Adrenal gland (tissue), 12 donors: ENCODE results near the gene NKTR. TPM values are rescaled to one million over a fixed set of nuclear protein-coding genes. Genes with fewer than 3 reads are reported as not detected.

Experiments
- DNase-seq, 7 donors: peaks; one replicate each; pipeline ENCODE4 v3.0.0-alpha.2; 2019 to 2020
- H3K27ac ChIP-seq, 5 donors: fragments of 200-600 bp; sonication (generic) in 4 of 5; 1 replicate in 3 of 5; 2 replicates in 2 of 5; pipeline versions ENCODE4 v1.5.1 to v1.8.0; 2016 to 2020; ENCODE audit warnings: mild to moderate bottlenecking in 1 of 5
- H3K27me3 ChIP-seq: fragments of 200-600 bp; 2 replicates; pipeline ENCODE4 v1.8.0; 2021
- H3K36me3 ChIP-seq, 2 donors: fragments of 200-600 bp; replicated peaks in 1 of 2; 1 replicate in 1 of 2; 2 replicates in 1 of 2; pipeline versions ENCODE4 v1.5.1 to v1.8.0; 2018 to 2022
- H3K4me1 ChIP-seq, 2 donors: fragments of 200-600 bp; replicated peaks in 1 of 2; 1 replicate in 1 of 2; 2 replicates in 1 of 2; pipeline versions ENCODE4 v1.5.1 to v1.8.0; 2018 to 2021
- H3K4me3 ChIP-seq, 4 donors: fragments of 200-600 bp; sonication (generic) in 3 of 4; one replicate each; pipeline ENCODE4 v1.5.1; 2016 to 2018
- H3K9me3 ChIP-seq, 3 donors: fragments of 200-600 bp; sonication (generic) in 1 of 3; replicated peaks in 1 of 3; 1 replicate in 2 of 3; 2 replicates in 1 of 3; pipeline versions ENCODE4 v1.5.1 to v1.8.0; 2016 to 2021
- CTCF ChIP-seq, 6 experiments: fragments of 450-650 bp in 4 of 6; fragments of 200-600 bp in 2 of 6; sonication (generic) in 1 of 6; IDR thresholded peaks; 1 replicate in 5 of 6; 2 replicates in 1 of 6; pipeline versions ENCODE4 v1.5.1 to v1.8.0; 2016 to 2021; ENCODE audit warnings: antibody characterized with exemption in 6 of 6, mild to moderate bottlenecking in 2 of 6, moderate library complexity in 1 of 6
- POLR2A ChIP-seq, 2 donors: fragments of 450-650 bp; IDR thresholded peaks; one replicate each; pipeline ENCODE4 v1.6.1; 2017; ENCODE audit warnings: antibody characterized with exemption in 2 of 2, mild to moderate bottlenecking in 2 of 2, moderate library complexity in 1 of 2
- WGBS, 4 donors: extraction: QIAGEN DNeasy Blood & Tissue Kit in 2 of 4; methylation state at CpG; one replicate each; pipeline versions ENCODE4 v1.1.5 to v1.1.7; 2013 to 2017; 5-methylcytosine and 5-hydroxymethylcytosine counted together
- intact Hi-C, 2 donors: fragments of 100-400 bp; cut with DNase I; formaldehyde crosslinking; loops; one replicate each; pipeline versions ENCODE4 v1.14.1 to v1.15.0; 2022 to 2023
- polyA plus RNA-seq, 3 donors: library from polyadenylated mRNA; stranded (reverse); fragments of 200-250 nt in 2 of 3; fragments of 350-450 nt in 1 of 3; fragmentation: Illumina TruSeq in 1 of 3; extraction: RNeasy Lipid Tissue Mini Kit (QIAGEN cat#74804) in 1 of 3; gene quantifications; one replicate each; pipeline ENCODE4 v1.2.3, GENCODE V29; 2013 to 2014
- total RNA-seq, 9 donors: library from RNA; depleted of rRNA in 4 of 9; stranded (reverse); fragments of >200 nt in 4 of 9; fragments of 120-200 nt in 1 of 9; fragmentation: NEBNext Ultra II Directional in 1 of 9; extraction: Animal tissue kit (Norgen Biotek cat#: 25700) in 1 of 9; gene quantifications; one replicate each; pipeline versions ENCODE4 v1.1.0 to v1.2.4, GENCODE V29; 2013 to 2023
- donor health status: healthy with polysubstance abuse.
- donor health status: Bipolar disorder and iron deficiency.
- donor health status: DM: yes; HTN: yes; CAD: no.
- donor health status: DM: no; HTN: no; CAD: no.
- donor health status: DM: no; HTN: no; CAD: no.
- donor health status: DM: yes; HTN: yes; CAD: no.

NKTR gene
- total and polyA plus RNA-seq, 12 donors = 12.7 to 114 (median 50.7) TPM

DNA sequence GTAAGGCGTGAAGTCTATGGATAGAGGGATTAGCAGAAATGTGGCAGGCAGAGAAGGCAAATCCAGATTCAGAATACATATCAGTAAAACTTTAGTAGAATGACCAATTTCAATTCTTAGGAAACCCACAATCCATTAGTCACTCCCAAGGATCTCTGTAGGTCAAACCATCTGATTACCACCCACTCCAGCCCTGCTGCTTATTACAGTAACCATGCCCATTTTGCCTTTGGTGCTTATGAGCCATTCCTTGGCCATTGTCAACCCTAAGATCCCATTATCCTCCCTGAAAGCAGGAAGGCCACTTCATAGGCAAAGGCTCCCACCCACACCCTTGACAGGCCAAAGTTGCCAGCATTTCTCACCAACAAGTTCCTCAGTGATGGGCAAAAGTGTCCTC lies 79.8 kb downstream of the NKTR start:
- no peaks in the 10 kb centered on the region for H3K9me3 ChIP-seq
- TF ChIP-seq POLR2A (IDR thresholded peaks at IDR 0.05) (no peak), CTCF (IDR thresholded peaks at IDR 0.05) (no peak)
- intact Hi-C loops = no loop called here
- no peak overlapping the region for H3K27ac ChIP-seq
- no peaks in the 10 kb centered on the region for H3K36me3 ChIP-seq
- no peak for DNase-seq
- H3K27me3 ChIP-seq = no peaks in the 10 kb centered on the region
- H3K4me1 ChIP-seq = no peaks in the 10 kb centered on the region
- no peak overlapping the region for H3K4me3 ChIP-seq
- 87 to 89% (median 87%) methylated on average over 1 of the region's 1 CpG for WGBS, 4 donors

DNA sequence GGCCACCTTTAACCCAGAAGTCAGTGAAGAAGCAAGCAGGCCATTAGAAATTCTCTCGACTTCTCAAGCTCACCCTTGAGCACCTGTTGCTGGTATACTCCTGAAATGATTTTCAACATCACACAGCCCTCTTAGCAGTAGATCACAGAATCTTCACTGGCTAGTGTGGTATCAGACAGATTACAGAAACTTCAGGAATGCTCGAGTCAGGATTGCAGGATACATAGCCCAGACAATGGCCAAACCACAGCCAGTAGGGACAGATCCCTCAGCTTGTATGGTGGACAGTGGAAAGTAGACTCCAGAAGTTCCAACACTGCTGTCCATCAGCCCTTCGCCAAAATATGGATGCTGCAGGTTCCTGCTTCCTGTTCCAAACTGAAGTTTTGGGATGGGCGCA lies 80.3 kb downstream of the NKTR start:
- H3K27me3 ChIP-seq = no peaks in the 10 kb centered on the region
- no peaks in the 10 kb centered on the region for H3K9me3 ChIP-seq
- H3K27ac ChIP-seq = no peak overlapping the region
- DNase-seq = no peak
- H3K4me1 ChIP-seq = no peaks in the 10 kb centered on the region
- 74 to 84% (median 80%) methylated on average over 3 to 4 of the region's 4 CpGs for WGBS, 4 donors
- H3K4me3 ChIP-seq = no peak overlapping the region
- TF ChIP-seq POLR2A (IDR thresholded peaks at IDR 0.05) (no peak), CTCF (IDR thresholded peaks at IDR 0.05) (no peak)
- intact Hi-C loops = no loop called here
- no peaks in the 10 kb centered on the region for H3K36me3 ChIP-seq

- H3K4me1 ChIP-seq = no peaks in the 10 kb centered on the region
- intact Hi-C loops = no loop called here
- H3K36me3 ChIP-seq = no peaks in the 10 kb centered on the region
- no peaks in the 10 kb centered on the region for H3K27me3 ChIP-seq
- H3K27ac ChIP-seq = no peak overlapping the region
- H3K4me3 ChIP-seq = no peak overlapping the region
- no peak for DNase-seq
- no peak for TF ChIP-seq CTCF (IDR thresholded peaks at IDR 0.05)
- TF ChIP-seq POLR2A (IDR thresholded peaks at IDR 0.05) = no peak
- WGBS, 4 donors = 76 to 86% (median 84%) methylated on average over 10 of the region's 10 CpGs
- H3K9me3 ChIP-seq = no peaks in the 10 kb centered on the region
Observed at GRCh38 chr3:42681361-42682038, 81.0 kb downstream of the NKTR start.

DNA sequence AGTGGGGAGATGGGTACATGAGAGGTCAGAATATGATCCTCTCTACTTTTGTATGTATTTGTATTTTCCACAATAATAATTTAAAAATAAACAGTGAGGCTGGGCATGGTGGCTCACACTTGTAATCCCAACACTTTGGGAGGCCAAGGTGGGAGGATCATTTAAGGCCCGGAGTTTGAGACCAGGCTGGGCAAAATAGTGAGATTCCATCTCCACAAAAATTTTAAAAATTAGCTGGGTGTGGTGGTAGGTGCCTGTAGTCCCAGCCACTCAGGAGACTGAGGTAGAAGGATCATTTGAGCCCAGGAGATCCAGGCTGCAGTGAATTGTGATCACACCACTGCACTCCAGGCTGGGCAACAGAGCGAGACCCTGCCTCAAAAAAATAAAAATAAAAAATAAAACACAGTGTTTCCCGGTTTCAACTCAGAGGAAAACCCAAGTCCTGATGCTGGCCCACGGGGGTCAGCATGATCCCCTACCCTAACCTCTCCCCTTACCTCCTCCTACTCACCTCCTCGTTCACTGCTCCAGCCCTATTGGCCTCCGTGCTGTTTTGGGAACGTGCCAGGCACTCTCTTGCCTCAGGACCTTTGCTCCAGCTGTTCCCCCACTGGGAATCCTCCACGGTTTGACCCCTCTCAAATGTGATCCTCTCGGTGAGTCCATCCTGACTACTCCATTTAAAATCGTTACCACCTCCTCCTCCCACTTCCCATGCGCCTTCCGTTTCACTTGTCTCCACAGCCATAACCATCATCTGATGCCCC lies 82.0 kb downstream of the NKTR start:
- intact Hi-C loops = no loop called here
- no peak overlapping the region for H3K4me3 ChIP-seq

More for the DNA sequence above, 82.0 kb downstream of the NKTR start:
- no peak for DNase-seq
- Histone ChIP-seq H3K4me1 (no peaks in the 10 kb centered on the region), H3K27ac (no peak overlapping the region), H3K9me3 (no peaks in the 10 kb centered on the region), H3K27me3 (no peaks in the 10 kb centered on the region), H3K36me3 (no peaks in the 10 kb centered on the region)
- TF ChIP-seq CTCF (IDR thresholded peaks at IDR 0.05) (no peak), POLR2A (IDR thresholded peaks at IDR 0.05) (no peak)
- WGBS, 4 donors = 75 to 79% (median 76%) methylated on average over 12 of the region's 12 CpGs
